CD4-positive, alpha-beta T cell (primary cell): ENCODE measurements around the gene AGBL2. TPM values are rescaled to one million over a fixed set of nuclear protein-coding genes. Genes with fewer than 3 reads are reported as not detected.

Source experiments
- ATAC-seq: fragments of 200-7000 bp; cut with Tn5 transposase; one replicate; pipeline ENCODE4 v1.10.0; 2022; ENCODE audit warnings: mild to moderate bottlenecking; ENCODE audit not compliant: poor library complexity
- CTCF ChIA-PET: fragments of 350-600 bp; sonication (Branson Sonifier 250); formaldehyde crosslinking; loops from one replicate; lab custom pipeline; 2021; ENCODE audit warnings: antibody characterized with exemption, inconsistent platforms; lab: Charles Lee
- POLR2A ChIA-PET: fragments of 350-600 bp; sonication (Branson Sonifier 250); formaldehyde crosslinking; loops from one replicate; lab custom pipeline; 2021; ENCODE audit warnings: antibody characterized with exemption, inconsistent platforms; lab: Charles Lee
- DNase-seq, 14 experiments: peaks; one replicate each; pipeline ENCODE4 v3.0.0-alpha.2; 2013 to 2020; ENCODE audit warnings: mixed read lengths in 2 of 14
- H3K27ac ChIP-seq, 2 donors: one replicate each; pipeline versions ENCODE4 v1.5.1 to v1.7.0; 2013; ENCODE audit warnings: low read length in 2 of 2, low read depth in 1 of 2, mild to moderate bottlenecking in 1 of 2
- H3K27me3 ChIP-seq, 2 experiments: 1 replicate in 1 of 2; 2 replicates in 1 of 2; pipeline versions ENCODE4 v1.6.1 to v1.7.0; 2013; ENCODE audit warnings: low read length in 2 of 2, control low read depth in 1 of 2, mild to moderate bottlenecking in 1 of 2, moderate library complexity in 1 of 2; ENCODE audit not compliant: insufficient read depth in 2 of 2, control insufficient read depth in 1 of 2
- H3K36me3 ChIP-seq: one replicate; pipeline ENCODE4 v1.6.1; 2013; ENCODE audit warnings: low read length, control low read depth; ENCODE audit not compliant: insufficient read depth
- H3K4me1 ChIP-seq: one replicate; pipeline ENCODE4 v1.6.1; 2013; ENCODE audit warnings: low read length, control low read depth; ENCODE audit not compliant: insufficient read depth
- H3K4me3 ChIP-seq: one replicate; pipeline ENCODE4 v1.5.1; 2013; ENCODE audit warnings: mild to moderate bottlenecking, low read length, moderate library complexity
- H3K9me3 ChIP-seq, 2 experiments: 1 replicate in 1 of 2; 2 replicates in 1 of 2; pipeline versions ENCODE4 v1.6.1 to v1.7.0; 2013; ENCODE audit warnings: low read length in 2 of 2, mild to moderate bottlenecking in 2 of 2, control low read depth in 1 of 2, moderate library complexity in 1 of 2; ENCODE audit not compliant: control insufficient read depth in 1 of 2, insufficient read depth in 1 of 2
- H3K27ac Mint-ChIP-seq: one replicate; pipeline ENCODE4 v1.8.0; 2020; ENCODE audit warnings: mixed read lengths
- H3K27me3 Mint-ChIP-seq: one replicate; pipeline ENCODE4 v1.8.0; 2021; ENCODE audit warnings: mixed read lengths
- H3K36me3 Mint-ChIP-seq: one replicate; pipeline ENCODE4 v1.8.0; 2021; ENCODE audit warnings: low read depth, mixed read lengths
- H3K4me1 Mint-ChIP-seq: one replicate; pipeline ENCODE4 v1.8.0; 2021; ENCODE audit warnings: low read depth, mixed read lengths
- H3K4me3 Mint-ChIP-seq: one replicate; pipeline ENCODE4 v1.8.0; 2020; ENCODE audit warnings: mild to moderate bottlenecking, mixed read lengths
- H3K9me3 Mint-ChIP-seq: one replicate; pipeline ENCODE4 v1.8.0; 2020; ENCODE audit warnings: mixed read lengths
- CTCF ChIP-seq: fragments of 200-600 bp; IDR thresholded peaks from one replicate; pipeline ENCODE4 v1.8.0; 2022; ENCODE audit warnings: antibody characterized with exemption, mild to moderate bottlenecking
- intact Hi-C, 2 experiments: fragments of 100-400 bp; cut with DNase I in 1 of 2; cut with micrococcal nuclease in 1 of 2; formaldehyde crosslinking; loops; one replicate each; pipeline versions ENCODE4 v1.15.1 to v1.9.0; 2023 to 2025; cut with DNase I, micrococcal nuclease
- total RNA-seq, 174 experiments: library from RNA in 2 of 174; stranded (reverse) in 2 of 174; gene quantifications; one replicate each; pipeline ENCODE4 v1.2.3 and lab custom pipeline; 2021 to 2026

Gene AGBL2
- total RNA-seq, 2 experiments from 2014 or later: 3.6 to 4.4 TPM

- Mint-ChIP-seq H3K4me3 (no peak overlapping the region), H3K36me3 (peaks cover 16% of the 10 kb centered on the region), H3K4me1 (no peaks in the 10 kb centered on the region), H3K9me3 (no peaks in the 10 kb centered on the region), H3K27me3 (no peaks in the 10 kb centered on the region), H3K27ac (no peak overlapping the region)
- H3K9me3 ChIP-seq: no peaks in the 10 kb centered on the region
- CTCF ChIA-PET: no interaction called here
- no peaks in the 10 kb centered on the region for H3K27me3 ChIP-seq
- POLR2A ChIA-PET: no interaction called here
- H3K4me1 ChIP-seq: peaks cover 2% of the 10 kb centered on the region
- DNase-seq (no peak), ATAC-seq (no peak)
- no peak overlapping the region for H3K4me3 ChIP-seq
- no peak for TF ChIP-seq CTCF
- peaks cover 12% of the 10 kb centered on the region for H3K36me3 ChIP-seq
- no peak overlapping the region for H3K27ac ChIP-seq
- intact Hi-C loops: no loop called here
These were observed 99.9 kb downstream of the AGBL2 start for GRCh38 chr11:47615249-47615648.

GRCh38 chr11:47611348-47611794, 103.8 kb downstream of the AGBL2 start:
- TF ChIP-seq CTCF: no peak
- ChIA-PET CTCF (no interaction called here), POLR2A (no interaction called here)
- H3K4me1 Mint-ChIP-seq: no peaks in the 10 kb centered on the region
- Histone ChIP-seq H3K27ac (no peak overlapping the region), H3K9me3 (no peaks in the 10 kb centered on the region), H3K36me3 (no peaks in the 10 kb centered on the region), H3K4me3 (no peak overlapping the region), H3K27me3 (no peaks in the 10 kb centered on the region), H3K4me1 (peaks cover 2% of the 10 kb centered on the region)
- DNase-seq: peak in 1 of 14 experiments; percentile 14
- intact Hi-C loops: no loop called here
- no peak for ATAC-seq
- no peak overlapping the region for H3K4me3 Mint-ChIP-seq
- H3K9me3 Mint-ChIP-seq: no peaks in the 10 kb centered on the region
- H3K27me3 Mint-ChIP-seq: no peaks in the 10 kb centered on the region
- no peaks in the 10 kb centered on the region for H3K36me3 Mint-ChIP-seq
- H3K27ac Mint-ChIP-seq: no peak overlapping the region

- Histone ChIP-seq H3K27ac (no peak overlapping the region), H3K4me3 (no peak overlapping the region), H3K4me1 (no peaks in the 10 kb centered on the region), H3K36me3 (no peaks in the 10 kb centered on the region), H3K27me3 (no peaks in the 10 kb centered on the region), H3K9me3 (no peaks in the 10 kb centered on the region)
- Mint-ChIP-seq H3K27ac (no peak overlapping the region), H3K36me3 (no peaks in the 10 kb centered on the region), H3K4me3 (no peak overlapping the region), H3K4me1 (no peaks in the 10 kb centered on the region), H3K9me3 (no peaks in the 10 kb centered on the region), H3K27me3 (no peaks in the 10 kb centered on the region)
- DNase-seq (no peak), ATAC-seq (no peak)
- intact Hi-C loops: no loop called here
- no peak for TF ChIP-seq CTCF
- ChIA-PET CTCF (no interaction called here), POLR2A (no interaction called here)
These were observed 105.5 kb downstream of the AGBL2 start for GRCh38 chr11:47609675-47610074.

Other genes starting within 250 kb of the AGBL2 start
- gene CELF1, start 162.2 kb downstream of the AGBL2 start, total RNA-seq: 100 to 1,000 TPM; 103 to 111 TPM
- gene PTPMT1, start 149.8 kb downstream of the AGBL2 start, total RNA-seq: 10 to 100 TPM; 18.9 to 26.7 TPM
- gene KBTBD4, start 136.4 kb downstream of the AGBL2 start, total RNA-seq: 10 to 100 TPM; 29.1 to 30.2 TPM
- gene NDUFS3, start 136.3 kb downstream of the AGBL2 start, total RNA-seq: 100 to 1,000 TPM; 139 to 144 TPM
- under 1 TPM; 0.55 to 0.92 TPM for gene FAM180B, start 128.7 kb downstream of the AGBL2 start, total RNA-seq
- gene C1QTNF4, start 121.0 kb downstream of the AGBL2 start, total RNA-seq: under 1 TPM; 0.41 to 0.92 TPM
- 10 to 100 TPM; 11.8 to 12.7 TPM for gene MTCH2, start 72.8 kb downstream of the AGBL2 start, total RNA-seq
- 100 to 1,000 TPM; 402 to 427 TPM for gene FNBP4, start 52.0 kb upstream of the AGBL2 start, total RNA-seq
- 10 to 100 TPM; 41.9 to 47.9 TPM for gene NUP160, start 133.0 kb upstream of the AGBL2 start, total RNA-seq